OCI-LY1 (cell line): ENCODE data around the gene WIPF3.

ENCODE experiments used
- H2AFZ ChIP-seq: fragments of 200-600 bp; sonication (generic), shearing (Covaris generic); 2 replicates; pipeline ENCODE4 v1.6.0; 2014; ENCODE audit warnings: antibody characterized with exemption, mild to moderate bottlenecking, low read length
- H3F3A ChIP-seq: fragments of 200-600 bp; sonication (generic), shearing (Covaris generic); 2 replicates; pipeline ENCODE4 v1.6.0; 2014; ENCODE audit warnings: mild to moderate bottlenecking, antibody characterized with exemption, low read length, moderate library complexity; ENCODE audit not compliant: insufficient read depth
- H3K27ac ChIP-seq: fragments of 200-600 bp; sonication (generic); 2 replicates; pipeline ENCODE4 v1.5.1; 2014; ENCODE audit warnings: low read length, mixed run types, mild to moderate bottlenecking, low read depth; ENCODE audit not compliant: poor library complexity, severe bottlenecking
- H3K27me3 ChIP-seq: fragments of 200-600 bp; sonication (generic); 2 replicates; pipeline ENCODE4 v1.6.0; 2014; ENCODE audit warnings: antibody characterized with exemption, mild to moderate bottlenecking, low read length, moderate library complexity; ENCODE audit not compliant: insufficient read depth
- H3K36me3 ChIP-seq: fragments of 200-600 bp; sonication (generic); 2 replicates; pipeline ENCODE4 v1.6.1; 2014; ENCODE audit warnings: mild to moderate bottlenecking, antibody characterized with exemption, low read length, moderate library complexity, mixed read lengths; ENCODE audit not compliant: insufficient read depth
- H3K4me1 ChIP-seq: fragments of 200-600 bp; sonication (generic); 2 replicates; pipeline ENCODE4 v1.5.1; 2014; ENCODE audit warnings: mild to moderate bottlenecking, low read length, moderate library complexity; ENCODE audit not compliant: insufficient read depth, severe bottlenecking
- H3K4me2 ChIP-seq: fragments of 200-600 bp; sonication (generic), shearing (Covaris generic); 2 replicates; pipeline ENCODE4 v1.6.1; 2014; ENCODE audit warnings: low read length
- H3K4me3 ChIP-seq: fragments of 200-600 bp; sonication (generic); 2 replicates; pipeline ENCODE4 v1.5.1; 2014; ENCODE audit warnings: low read length, low read depth, mild to moderate bottlenecking, mixed read lengths; ENCODE audit not compliant: poor library complexity, severe bottlenecking
- H3K79me2 ChIP-seq: fragments of 200-600 bp; shearing (Covaris generic); 2 replicates; pipeline ENCODE4 v1.6.1; 2016; ENCODE audit warnings: mixed run types, low read length, mixed read lengths; ENCODE audit not compliant: insufficient read depth
- H3K9ac ChIP-seq: fragments of 200-600 bp; sonication (generic), shearing (Covaris generic); 2 replicates; pipeline ENCODE4 v1.6.1; 2014; ENCODE audit warnings: mild to moderate bottlenecking, low read length, mixed read lengths
- H3K9me2 ChIP-seq: fragments of 200-600 bp; sonication (generic), shearing (Covaris generic); 2 replicates; pipeline ENCODE4 v1.6.1; 2014; ENCODE audit warnings: low read depth, mild to moderate bottlenecking, low read length, mixed read lengths
- H3K9me3 ChIP-seq: fragments of 200-600 bp; shearing (Covaris generic); 2 replicates; pipeline ENCODE4 v1.6.1; 2014; ENCODE audit warnings: low read length, mixed read lengths
- H4K20me1 ChIP-seq: fragments of 200-600 bp; sonication (generic), shearing (Covaris generic); 2 replicates; pipeline ENCODE4 v1.6.0; 2016; ENCODE audit warnings: mild to moderate bottlenecking, low read length; ENCODE audit not compliant: insufficient read depth
- EZH2 ChIP-seq: fragments of 200-600 bp; sonication (generic), shearing (Covaris generic); IDR thresholded peaks from 2 replicates; pipeline ENCODE4 v1.8.0; 2017; ENCODE audit warnings: borderline replicate concordance, mixed run types, mild to moderate bottlenecking, antibody characterized with exemption, low read length, moderate library complexity, mixed read lengths
- TF ChIP-seq, protein P1 (sequence below): fragments of 200-600 bp; sonication (generic), shearing (Covaris generic); IDR thresholded peaks from 2 replicates; pipeline ENCODE4 v1.5.1; 2017; ENCODE audit warnings: mild to moderate bottlenecking, antibody characterized with exemption, low read length, moderate library complexity, mixed read lengths

WIPF3 gene

DNA sequence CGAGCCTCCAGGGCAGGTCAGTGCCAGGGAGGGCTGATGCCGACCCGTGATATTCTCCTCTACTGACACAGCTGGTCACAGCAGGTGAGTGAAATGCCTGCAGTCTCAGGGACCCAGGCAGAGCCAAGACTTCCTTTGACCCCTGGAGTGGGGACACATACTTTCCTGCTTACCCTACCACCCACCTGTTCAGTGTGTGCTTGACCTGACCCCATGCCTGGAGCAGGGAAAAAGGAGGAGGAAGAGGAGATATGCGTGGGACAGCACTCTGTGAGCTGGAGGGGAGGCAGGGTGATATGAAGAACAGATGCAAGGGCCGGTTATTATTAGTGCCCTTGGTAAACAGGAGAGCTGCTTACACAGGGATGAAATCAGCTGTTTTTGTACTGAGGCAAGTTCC is 40.8 kb upstream of the WIPF3 start:
- H3K4me3 ChIP-seq, result no peak overlapping the region
- no peak overlapping the region for H3K27ac ChIP-seq
- H3K9ac ChIP-seq, result no peak overlapping the region
- no peak overlapping the region for H2AFZ ChIP-seq
- no peaks in the 10 kb centered on the region for H3K79me2 ChIP-seq
- H3F3A ChIP-seq, result no peaks in the 10 kb centered on the region
- no peak overlapping the region for H3K4me2 ChIP-seq
- no peaks in the 10 kb centered on the region for H3K36me3 ChIP-seq
- H4K20me1 ChIP-seq, result no peaks in the 10 kb centered on the region
- TF ChIP-seq, protein P1, sequence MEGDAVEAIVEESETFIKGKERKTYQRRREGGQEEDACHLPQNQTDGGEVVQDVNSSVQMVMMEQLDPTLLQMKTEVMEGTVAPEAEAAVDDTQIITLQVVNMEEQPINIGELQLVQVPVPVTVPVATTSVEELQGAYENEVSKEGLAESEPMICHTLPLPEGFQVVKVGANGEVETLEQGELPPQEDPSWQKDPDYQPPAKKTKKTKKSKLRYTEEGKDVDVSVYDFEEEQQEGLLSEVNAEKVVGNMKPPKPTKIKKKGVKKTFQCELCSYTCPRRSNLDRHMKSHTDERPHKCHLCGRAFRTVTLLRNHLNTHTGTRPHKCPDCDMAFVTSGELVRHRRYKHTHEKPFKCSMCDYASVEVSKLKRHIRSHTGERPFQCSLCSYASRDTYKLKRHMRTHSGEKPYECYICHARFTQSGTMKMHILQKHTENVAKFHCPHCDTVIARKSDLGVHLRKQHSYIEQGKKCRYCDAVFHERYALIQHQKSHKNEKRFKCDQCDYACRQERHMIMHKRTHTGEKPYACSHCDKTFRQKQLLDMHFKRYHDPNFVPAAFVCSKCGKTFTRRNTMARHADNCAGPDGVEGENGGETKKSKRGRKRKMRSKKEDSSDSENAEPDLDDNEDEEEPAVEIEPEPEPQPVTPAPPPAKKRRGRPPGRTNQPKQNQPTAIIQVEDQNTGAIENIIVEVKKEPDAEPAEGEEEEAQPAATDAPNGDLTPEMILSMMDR, result no peak
- no peak for TF ChIP-seq EZH2
- H3K27me3 ChIP-seq, result peaks cover 4% of the 10 kb centered on the region; the same call in 1 of the 2 replicates
- no peaks in the 10 kb centered on the region for H3K9me3 ChIP-seq
- no peaks in the 10 kb centered on the region for H3K9me2 ChIP-seq
- no peaks in the 10 kb centered on the region for H3K4me1 ChIP-seq

DNA sequence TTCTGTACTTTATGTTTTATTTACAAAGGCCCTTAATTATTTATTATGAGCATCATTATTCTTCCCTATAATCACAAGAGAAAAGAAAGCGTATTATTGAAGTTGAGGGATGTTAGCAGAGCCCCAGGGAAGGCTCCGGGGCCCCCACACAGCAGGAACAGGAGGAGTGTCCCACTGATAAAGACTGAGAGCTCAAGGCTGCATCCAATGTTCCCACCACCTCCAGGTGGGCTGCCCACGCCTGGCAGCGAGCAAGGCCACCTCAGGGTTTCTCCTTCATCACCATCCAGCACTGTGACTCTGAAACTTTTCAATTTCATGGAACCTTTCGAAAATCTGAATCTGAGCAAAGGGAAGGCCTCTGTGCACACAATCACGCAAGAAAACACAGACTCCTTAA is 35.9 kb upstream of the WIPF3 start:
- Histone ChIP-seq H4K20me1 (no peaks in the 10 kb centered on the region), H3K27ac (no peak overlapping the region), H3K36me3 (no peaks in the 10 kb centered on the region), H3F3A (no peaks in the 10 kb centered on the region), H3K4me3 (no peak overlapping the region), H3K79me2 (no peaks in the 10 kb centered on the region), H3K4me2 (no peak overlapping the region), H3K9me2 (no peaks in the 10 kb centered on the region), H3K9ac (no peak overlapping the region), H3K9me3 (no peaks in the 10 kb centered on the region), H3K4me1 (no peaks in the 10 kb centered on the region), H2AFZ (no peak overlapping the region), H3K27me3 (peaks cover 4% of the 10 kb centered on the region; the same call in 1 of the 2 replicates)
- TF ChIP-seq, protein P1, result no peak
- no peak for TF ChIP-seq EZH2

DNA sequence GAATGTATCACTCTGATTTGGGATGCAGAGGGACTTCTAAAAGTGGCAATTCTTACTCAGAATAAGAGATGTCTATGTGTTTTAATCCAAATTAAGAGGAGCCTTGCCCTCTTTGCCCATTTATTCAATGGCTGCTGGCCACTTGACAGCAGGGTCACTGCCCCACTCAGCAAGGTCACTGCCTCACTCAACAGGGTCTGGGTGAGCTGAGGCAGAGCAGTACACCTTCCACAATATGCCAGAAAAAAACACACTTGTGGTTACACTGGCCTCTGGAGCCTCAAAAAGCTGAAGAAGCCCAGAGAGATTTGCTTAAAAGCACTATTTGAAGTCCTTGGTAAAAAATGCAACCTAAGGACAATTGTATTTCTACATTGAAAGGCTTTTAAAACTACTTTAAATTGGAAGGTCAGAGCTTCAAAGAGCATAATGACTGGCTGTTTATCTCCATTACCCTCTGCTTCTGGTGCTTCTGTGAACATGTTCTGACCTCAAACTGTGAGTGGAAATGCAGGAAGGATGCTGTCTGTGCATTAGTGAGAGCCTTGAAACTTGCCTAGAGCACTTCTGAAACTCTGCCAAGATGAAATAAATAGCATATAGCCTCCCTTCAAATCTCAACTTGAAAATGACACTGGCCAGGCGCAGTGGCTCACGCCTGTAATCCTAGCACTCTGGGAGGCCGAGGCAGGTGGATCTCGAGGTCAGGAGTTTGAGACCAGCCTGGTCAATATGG is 35.1 kb upstream of the WIPF3 start:
- Histone ChIP-seq H4K20me1 (no peaks in the 10 kb centered on the region), H3K4me2 (no peak overlapping the region), H3K4me3 (no peak overlapping the region), H3K36me3 (no peaks in the 10 kb centered on the region), H3K9me2 (no peaks in the 10 kb centered on the region), H3K79me2 (no peaks in the 10 kb centered on the region), H3K9me3 (no peaks in the 10 kb centered on the region), H3F3A (no peaks in the 10 kb centered on the region), H3K4me1 (no peaks in the 10 kb centered on the region), H3K27me3 (no peaks in the 10 kb centered on the region), H3K9ac (no peak overlapping the region), H3K27ac (no peak overlapping the region), H2AFZ (no peak overlapping the region)
- TF ChIP-seq, protein P1, result no peak
- no peak for TF ChIP-seq EZH2
